DMS114 treated with DMSO at 0.1 percent for 48 hours (cell line): Measurements from ENCODE around the gene AJAP1.

Experiments used
- DNase-seq: peaks from one replicate; lab custom pipeline; 2025; ENCODE audit not compliant: unreplicated experiment; lab: John Stamatoyannopoulos, UW

AJAP1 gene

GRCh38 chr1:4630561-4630960 lies 23.8 kb upstream of the AJAP1 start:
- no peak for DNase-seq

DNA sequence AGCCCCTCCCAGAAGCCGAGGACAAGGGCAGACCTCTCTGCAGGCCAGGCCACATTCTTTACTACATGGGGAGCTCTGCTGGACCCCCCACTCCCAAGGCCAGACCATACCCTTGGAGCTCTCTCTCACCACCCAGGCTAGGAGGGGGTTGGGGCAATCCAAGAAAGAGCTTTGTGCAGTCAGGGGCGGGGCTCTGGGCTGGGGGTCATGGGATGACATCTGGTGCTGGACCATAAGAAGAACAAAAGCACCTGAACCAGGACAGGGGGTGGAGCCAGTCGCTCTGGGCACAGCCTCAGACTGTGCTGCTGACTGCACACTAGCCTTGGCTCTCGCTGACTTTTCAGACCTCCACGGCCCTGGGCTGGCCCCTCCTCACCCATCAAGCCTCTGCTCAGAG lies 23.1 kb upstream of the AJAP1 start:
- DNase-seq, result no peak

DNA sequence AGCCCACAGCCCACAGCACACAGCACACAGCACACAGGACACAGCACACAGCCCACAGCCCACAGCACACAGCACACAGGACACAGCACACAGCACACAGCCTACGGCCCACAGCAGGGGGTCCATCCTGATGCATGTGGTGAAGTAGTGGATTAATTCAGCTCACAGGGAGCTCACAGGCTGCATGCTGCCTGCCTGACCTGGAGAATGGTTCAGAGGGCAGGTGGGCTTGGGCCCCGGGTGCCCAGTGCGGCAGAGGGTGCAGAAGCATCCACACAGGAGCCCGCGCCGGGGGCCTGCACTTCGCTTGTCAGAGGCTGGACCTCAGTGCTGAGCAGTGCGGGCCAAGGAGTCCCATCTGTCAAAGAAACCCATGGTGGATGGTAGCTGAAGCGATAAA lies 21.1 kb upstream of the AJAP1 start:
- no peak for DNase-seq

DNA sequence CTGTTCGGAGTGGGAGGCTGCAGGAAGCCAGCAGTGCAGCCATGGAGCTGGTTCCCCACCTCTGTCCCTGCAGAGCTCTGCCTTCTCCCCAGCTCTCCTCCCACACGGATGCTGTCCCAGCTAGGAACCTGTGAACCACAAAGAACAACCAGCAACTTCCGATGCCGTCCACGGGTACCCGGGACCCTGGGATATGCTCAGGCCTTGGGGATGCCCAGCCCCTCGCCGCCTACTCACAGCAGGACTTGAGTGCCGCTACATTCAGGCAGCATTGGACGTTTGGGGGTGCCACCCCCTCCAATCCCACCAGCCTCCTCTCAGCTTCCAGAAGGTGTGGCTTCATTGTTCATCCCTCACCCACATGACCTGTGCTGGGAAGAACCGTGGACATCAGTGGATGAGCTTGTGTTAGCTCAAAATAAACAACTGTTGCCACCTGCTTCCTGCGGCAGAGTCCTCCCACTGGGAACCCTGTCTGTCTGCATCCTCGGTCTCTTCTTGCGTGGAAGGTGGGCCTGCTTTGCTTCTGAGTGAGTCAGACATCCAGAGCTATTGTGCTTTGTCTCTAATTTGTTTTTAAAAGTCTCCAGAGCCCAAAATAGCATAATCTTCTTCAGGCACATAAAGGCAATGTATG lies 20.1 kb upstream of the AJAP1 start:
- DNase-seq, result no peak

DNA sequence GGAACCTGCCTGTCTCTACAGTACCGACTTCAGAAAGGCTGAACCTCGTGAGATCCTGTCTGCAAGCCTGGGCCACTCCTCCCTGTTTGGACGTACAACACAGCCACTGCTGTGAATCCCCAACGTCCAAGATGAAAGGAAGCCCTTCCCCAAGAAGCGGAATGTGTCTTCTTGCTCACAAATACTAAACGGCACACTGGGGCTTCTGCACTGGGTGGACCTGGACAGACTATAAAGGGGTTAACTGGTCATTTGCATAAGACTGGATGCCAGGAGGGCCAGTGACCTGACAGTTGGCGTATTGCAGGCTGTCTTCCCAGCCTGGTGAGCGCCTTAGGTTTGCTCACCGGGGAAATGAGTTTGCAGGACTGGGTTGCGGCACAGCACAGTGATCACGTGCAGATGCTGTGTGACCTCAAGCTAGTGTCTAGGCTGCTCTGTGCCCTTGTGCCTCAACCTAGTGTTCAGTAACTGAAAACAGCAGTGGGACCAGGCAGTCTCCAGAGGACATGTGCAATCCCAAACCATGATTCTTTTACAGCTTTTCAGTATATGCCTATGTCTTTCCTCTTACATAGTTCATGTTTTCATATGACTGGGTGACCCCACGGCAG lies 19.5 kb upstream of the AJAP1 start:
- no peak for DNase-seq

DNA sequence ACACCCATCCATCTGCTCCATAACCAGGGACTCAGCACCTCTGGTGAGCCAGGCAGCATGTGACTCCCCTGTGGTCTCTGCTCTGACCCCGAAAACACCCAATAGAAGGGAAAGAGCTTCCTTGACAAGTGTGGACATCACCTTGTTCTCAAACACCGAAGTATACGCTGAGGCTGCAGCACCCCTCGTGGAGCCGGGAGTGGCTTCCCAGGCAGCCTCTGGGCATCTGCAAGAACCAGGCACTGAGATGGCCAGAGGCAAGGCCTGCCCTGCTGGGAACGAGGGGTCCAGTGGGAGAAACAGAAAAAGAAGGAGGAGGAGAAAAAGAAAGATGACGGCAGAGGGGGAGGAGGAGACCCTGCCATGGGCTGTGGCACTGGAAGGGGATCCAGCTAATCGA lies 18.2 kb upstream of the AJAP1 start:
- no peak for DNase-seq

- no peak for DNase-seq
Observed at GRCh38 chr1:4636644-4637380, 17.6 kb upstream of the AJAP1 start.

DNA sequence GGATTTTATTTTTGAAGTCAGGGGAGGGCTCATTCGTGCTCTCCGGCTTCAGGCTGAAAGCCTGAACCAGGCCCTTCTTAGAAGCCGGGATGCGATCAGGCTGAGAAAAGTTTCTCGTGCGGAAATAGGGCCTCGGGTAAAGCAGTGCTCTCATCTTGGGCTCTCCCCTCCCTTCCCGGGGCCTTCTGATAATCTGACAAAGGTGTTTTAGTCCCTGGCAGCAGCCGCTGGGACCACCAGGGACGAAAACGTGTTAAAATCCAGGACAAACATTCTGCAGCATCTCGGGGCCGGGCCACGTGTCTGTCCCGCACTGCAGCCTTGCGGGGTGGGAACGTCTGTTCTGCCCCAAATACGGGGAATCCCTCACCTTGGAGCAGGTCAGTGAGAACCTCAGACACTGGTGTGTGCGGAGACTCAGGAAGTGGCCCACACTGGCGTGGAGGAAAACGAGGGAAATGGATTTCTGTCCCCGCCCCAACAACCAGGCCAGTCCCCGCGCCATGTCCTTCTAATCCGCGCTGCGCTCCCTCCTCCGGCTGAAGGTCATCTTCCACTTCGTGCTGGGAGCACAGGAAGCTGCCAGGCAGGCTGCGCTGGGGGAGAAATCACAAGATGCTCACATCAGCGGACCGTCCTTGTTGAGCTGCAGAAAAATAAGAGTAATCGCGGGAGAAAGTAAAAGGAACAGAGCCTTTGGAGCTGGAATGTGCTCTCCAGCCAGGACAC lies 16.6 kb upstream of the AJAP1 start:
- DNase-seq, result no peak

DNA sequence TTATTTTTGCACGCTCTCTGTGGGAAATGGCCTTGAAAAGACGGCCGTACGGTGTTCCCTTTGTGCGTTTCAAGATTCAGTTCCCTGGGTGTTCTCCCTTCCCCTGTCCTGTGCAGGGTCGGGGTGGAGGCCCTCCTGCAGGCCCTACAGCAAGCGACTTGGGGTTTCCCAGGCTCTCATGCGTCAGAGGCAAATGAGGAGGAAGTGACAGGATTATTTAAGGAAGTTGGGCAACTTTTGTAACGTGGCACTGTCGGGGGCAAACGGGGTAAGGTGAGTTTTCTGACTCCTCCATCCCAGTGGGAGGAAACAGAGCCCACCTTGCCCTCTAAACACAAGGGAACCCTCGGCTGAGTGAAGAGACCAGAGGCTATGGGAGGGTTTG lies 16.1 kb upstream of the AJAP1 start:
- DNase-seq, result no peak

DNA sequence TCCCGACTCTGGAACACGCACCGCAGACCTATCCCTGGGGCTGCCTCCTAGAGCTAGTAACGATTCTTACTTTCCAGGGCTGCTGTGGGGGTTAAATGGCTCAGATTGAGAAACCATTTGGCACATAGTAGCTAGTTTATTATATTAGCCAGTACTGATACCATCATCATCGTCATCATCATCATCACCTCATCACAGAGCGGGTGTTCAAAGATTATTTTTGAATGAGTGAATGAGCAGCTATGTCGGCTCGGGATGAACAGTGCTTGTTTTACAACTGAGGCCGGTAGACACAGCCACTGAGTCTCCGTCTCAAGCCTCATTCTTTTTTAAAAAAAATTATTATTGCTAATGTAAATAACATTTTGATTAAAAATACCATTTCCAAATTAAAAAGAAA lies 13.5 kb upstream of the AJAP1 start:
- no peak for DNase-seq

- DNase-seq, result no peak
Observed at GRCh38 chr1:4647391-4647790, 7.0 kb upstream of the AJAP1 start.

DNA sequence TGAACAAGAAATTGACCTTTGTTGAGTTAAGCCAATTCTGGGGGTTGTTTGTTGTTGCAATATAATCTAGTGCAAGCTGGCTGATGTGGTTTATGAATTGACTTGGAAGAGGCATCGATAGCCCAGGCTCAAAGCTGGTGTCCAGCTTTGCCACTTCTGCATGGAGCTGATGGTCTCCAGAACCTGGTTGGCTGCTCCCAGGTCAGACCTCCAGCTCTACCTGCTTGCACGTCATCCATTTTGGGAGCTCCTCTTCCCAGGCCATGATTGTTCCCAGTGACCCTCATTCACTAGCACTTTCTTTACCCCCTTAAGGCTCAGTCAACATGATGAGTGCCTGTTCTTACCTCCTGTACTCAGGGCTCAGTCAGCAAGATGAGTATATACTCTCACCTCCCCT lies 5.8 kb upstream of the AJAP1 start:
- DNase-seq, result no peak

- no peak for DNase-seq
Observed at GRCh38 chr1:4650481-4650880, 3.9 kb upstream of the AJAP1 start.

DNA sequence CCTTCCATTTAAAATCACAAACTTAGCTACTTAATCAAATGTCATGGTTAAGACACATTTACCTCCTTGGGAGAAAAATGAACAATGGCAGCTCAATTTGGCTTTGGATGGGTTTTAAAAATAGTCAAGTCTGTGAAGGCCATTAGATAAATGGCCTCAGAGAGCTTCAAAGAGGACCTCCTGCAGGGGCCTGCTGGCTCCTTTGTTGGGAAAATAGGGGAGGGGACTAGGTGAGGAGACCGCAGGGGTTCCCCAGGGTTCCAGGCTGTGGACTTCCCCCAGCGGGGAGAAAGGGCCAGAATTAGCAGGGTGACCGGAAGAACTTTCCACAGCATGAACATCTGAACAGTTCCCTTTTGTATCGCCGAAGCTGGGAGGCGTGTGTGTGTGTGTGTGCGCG lies 3.4 kb upstream of the AJAP1 start:
- no peak for DNase-seq

- peak; percentile 11 for DNase-seq
Observed at GRCh38 chr1:4652631-4653327, 1.6 kb upstream of the AJAP1 start.

- DNase-seq, result no peak
Observed at GRCh38 chr1:4653328-4653660, 1.1 kb upstream of the AJAP1 start.

DNA sequence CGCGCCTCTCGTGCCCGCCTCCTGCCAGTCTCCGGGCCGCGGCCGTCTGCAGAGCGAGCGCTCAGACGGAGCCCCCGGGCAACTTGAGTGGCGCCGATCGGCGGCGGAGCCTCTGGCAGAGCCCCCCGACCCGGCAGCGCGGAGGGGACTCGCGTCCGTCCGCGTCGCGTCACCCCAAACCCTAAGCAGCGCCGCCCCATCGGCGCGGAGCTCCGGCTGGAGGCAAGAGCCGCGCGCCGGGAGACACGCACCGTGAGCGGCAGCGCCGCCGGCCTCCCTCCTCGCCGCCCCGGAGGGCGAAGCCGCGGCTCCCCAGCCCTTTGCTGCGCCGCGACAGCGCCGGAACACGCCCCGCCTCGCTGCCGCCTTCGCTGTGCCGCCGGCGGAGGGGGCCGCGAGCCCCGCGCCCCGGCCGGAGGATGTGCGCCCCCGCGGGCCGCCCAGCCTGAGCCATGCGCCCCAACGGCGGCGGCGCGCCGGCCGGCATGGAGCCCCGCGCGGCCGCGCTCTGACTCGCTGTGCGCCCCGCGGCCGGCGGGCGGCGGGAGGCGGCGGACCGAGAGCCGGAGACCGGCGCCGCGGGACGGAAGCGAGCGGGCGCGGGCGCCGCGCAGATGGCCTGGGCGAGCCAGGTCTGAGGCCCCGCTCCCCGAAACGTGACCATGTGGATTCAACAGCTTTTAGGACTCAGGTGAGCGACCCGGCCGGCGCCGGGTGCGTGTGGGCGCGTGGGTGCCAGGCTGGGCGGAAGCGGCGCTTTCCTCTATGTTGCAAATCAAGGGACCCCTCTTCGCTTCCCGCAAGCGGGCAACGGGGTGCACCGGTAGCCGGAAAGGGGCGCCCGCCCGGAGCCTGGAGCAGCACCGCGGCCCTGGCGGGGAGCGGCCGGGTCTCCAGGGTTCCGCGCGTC lies 610 bp downstream of the AJAP1 start:
- no peak for DNase-seq

DNA sequence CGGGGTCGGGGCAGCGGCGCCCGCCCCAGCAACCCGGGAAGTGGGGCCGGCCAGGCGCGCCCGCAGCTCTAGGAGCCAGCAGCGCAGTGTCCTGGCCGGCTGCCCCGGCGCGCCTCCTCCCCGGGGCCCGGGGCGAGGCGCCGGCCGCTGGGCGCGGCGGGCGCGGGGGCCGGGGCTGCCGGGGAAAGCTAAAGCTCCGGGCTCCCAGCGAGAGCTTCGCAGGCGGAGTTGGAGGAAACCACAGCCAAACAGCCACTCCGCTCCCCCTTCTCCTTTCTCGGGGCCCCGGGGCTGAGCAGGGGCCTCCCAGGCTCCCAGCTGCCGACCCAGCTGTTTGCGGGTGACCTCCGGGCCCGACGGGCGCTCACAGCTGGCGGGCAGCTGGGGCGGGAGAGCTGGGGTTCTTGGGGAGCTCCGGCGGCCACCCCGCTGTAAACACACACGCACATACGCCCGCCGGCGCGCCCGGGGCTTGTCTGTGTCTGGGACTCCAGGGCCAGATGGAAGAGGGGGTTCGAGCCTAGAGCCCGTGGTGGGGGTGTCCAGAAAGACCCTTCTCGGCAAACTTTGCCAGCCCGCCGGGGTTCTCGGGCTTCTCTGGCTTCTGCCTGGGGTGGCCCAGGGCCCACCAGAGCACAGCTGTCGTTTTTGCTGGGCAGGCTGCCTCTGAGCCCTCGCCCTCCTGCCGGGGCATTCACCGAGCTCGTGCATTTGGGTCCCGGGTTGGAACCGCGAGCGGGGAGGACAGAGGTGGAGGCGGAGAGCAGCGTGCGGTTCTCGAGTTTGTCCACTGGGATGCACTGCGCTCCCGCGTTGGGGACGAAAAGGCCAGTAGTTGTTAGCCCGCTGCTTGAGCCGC lies 1.5 kb downstream of the AJAP1 start:
- no peak for DNase-seq

DNA sequence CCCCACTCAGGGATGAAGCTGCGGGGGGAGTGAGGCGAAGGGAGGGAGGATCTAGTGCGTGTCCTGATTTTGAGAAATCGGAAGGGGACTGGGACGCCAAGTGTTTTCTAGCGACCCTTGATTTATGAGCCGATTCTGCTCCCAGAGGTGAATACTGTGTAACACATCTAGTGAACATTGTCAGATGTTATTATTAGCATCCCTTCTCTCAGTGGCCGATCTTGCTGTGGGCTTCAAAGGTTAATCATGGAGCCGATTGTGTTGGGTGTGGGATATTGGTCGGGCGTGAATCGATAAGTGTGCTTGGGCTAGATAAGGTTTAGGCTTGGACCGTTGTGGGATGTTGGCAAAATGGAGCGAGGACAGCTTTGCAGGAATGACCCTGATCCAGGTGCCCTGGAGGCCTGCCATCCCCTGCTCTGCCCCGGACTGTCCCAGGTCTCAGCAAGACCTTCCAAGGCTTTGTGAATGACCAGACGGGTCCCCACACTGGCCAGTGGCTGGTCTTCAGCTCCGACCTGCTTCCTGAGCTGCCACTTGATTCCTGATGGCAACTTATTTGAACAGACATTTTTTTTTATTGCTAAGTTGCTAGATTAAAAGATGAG lies 2.2 kb downstream of the AJAP1 start:
- peak; percentile 63 for DNase-seq
